Measurements from ENCODE around the gene RSPH4A. TPM values are rescaled to one million over a fixed set of nuclear protein-coding genes. Genes with fewer than 3 reads are reported as not detected.
A peak's percentile ranks its signal among the peaks of the same experiment; 100 is the strongest.

Gene RSPH4A
- 10.2 and 11.0 TPM in 2 replicates for polyA plus RNA-seq
- 9.7 and 10.0 TPM in 2 replicates for polyA minus RNA-seq

DNA sequence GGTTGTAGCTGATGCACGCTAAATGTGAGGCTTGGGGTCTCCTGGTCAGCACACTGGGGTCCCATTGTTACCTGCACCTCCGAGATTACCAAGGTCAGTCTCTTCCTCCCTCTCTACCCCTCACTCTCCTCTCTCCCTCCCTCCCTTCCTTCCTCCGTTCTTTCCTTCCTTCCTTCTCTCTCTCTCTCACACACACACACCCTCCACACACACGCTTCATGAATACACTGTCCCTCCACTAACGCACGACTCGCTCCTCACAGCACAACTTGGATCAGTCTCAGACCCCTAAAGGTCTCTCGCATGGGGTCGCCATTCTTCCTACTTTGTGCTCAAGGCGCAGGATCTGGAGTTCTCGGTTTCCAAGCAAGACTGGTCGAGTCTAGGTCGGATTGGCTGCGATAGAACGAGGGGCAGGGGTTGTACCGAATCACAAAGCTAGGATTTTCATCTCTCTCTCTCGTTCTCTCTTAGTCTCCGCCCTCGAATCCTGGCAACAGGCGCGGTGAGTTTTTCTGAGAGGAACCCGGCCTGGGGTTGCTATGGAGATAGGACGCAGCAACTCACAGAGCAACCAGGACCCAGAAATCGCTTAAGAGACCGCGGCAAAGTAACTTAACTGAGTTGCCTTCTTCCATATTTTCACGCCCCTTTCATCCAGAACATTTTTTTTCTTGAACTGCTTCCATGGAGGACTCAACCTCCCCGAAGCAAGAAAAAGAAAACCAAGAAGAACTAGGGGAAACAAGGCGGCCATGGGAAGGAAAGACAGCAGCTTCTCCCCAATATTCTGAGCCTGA, at the start of gene RSPH4A:
Gene RSPH4A, plus strand, starts transcription at position 543 of the 800 bp plus-strand sequence. Its CDS starts 145 bp downstream, at position 688.
- Histone ChIP-seq H3K27ac (ENCODE audit: low read length) (peak within 1 kb of the TSS; percentile 91), H3K4me3 (ENCODE audit: low read length) (peak within 1 kb of the TSS; percentile 70), H3K9me3 (ENCODE audit: low read length) (no peaks in the 10 kb centered on the region), H3K79me2 (replicated peaks; ENCODE audit: insufficient read depth, low read length) (no peaks in the 10 kb centered on the region), H3K36me3 (ENCODE audit: insufficient read depth, low read length) (no peaks in the 10 kb centered on the region), H3F3A (ENCODE audit: insufficient read depth, low read length, poor library complexity, severe bottlenecking) (no peaks in the 10 kb centered on the region), H3K4me2 (ENCODE audit: low read length) (peak within 1 kb of the TSS; percentile 75), H4K20me1 (ENCODE audit: insufficient read depth) (no peaks in the 10 kb centered on the region), H2AFZ (ENCODE audit: low read depth, low read length) (peak within 1 kb of the TSS; percentile 96), H3K9me2 (ENCODE audit: insufficient read depth, low read length) (no peaks in the 10 kb centered on the region), H3K27me3 (ENCODE audit: insufficient read depth, low read depth, low read length) (no peaks in the 10 kb centered on the region), H3K9ac (ENCODE audit: low read length) (peak within 1 kb of the TSS; percentile 79)
- peak; percentile 95 for TF ChIP-seq POLR2AphosphoS5 (IDR thresholded peaks at IDR 0.05)
- TF ChIP-seq EP300 (conservative IDR thresholded peaks at IDR 0.05; ENCODE audit: poor library complexity, severe bottlenecking): peak; percentile 46
- no peak for TF ChIP-seq EZH2 (IDR thresholded peaks at IDR 0.05; ENCODE audit: borderline replicate concordance, insufficient read depth, low read length, poor library complexity, severe bottlenecking)
- TF ChIP-seq TAF1 (IDR thresholded peaks at IDR 0.05; ENCODE audit: low read depth): peak; percentile 80
- TF ChIP-seq MXI1 (conservative IDR thresholded peaks at IDR 0.05; ENCODE audit: poor library complexity, severe bottlenecking): peak; percentile 87
- TF ChIP-seq, protein P1, sequence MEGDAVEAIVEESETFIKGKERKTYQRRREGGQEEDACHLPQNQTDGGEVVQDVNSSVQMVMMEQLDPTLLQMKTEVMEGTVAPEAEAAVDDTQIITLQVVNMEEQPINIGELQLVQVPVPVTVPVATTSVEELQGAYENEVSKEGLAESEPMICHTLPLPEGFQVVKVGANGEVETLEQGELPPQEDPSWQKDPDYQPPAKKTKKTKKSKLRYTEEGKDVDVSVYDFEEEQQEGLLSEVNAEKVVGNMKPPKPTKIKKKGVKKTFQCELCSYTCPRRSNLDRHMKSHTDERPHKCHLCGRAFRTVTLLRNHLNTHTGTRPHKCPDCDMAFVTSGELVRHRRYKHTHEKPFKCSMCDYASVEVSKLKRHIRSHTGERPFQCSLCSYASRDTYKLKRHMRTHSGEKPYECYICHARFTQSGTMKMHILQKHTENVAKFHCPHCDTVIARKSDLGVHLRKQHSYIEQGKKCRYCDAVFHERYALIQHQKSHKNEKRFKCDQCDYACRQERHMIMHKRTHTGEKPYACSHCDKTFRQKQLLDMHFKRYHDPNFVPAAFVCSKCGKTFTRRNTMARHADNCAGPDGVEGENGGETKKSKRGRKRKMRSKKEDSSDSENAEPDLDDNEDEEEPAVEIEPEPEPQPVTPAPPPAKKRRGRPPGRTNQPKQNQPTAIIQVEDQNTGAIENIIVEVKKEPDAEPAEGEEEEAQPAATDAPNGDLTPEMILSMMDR (IDR thresholded peaks at IDR 0.05; ENCODE audit: poor library complexity, severe bottlenecking): peak; percentile 65
- peak; percentile 58 for TF ChIP-seq SMC3 (conservative IDR thresholded peaks at IDR 0.05; ENCODE audit: poor library complexity)
- TF ChIP-seq, protein P2, sequence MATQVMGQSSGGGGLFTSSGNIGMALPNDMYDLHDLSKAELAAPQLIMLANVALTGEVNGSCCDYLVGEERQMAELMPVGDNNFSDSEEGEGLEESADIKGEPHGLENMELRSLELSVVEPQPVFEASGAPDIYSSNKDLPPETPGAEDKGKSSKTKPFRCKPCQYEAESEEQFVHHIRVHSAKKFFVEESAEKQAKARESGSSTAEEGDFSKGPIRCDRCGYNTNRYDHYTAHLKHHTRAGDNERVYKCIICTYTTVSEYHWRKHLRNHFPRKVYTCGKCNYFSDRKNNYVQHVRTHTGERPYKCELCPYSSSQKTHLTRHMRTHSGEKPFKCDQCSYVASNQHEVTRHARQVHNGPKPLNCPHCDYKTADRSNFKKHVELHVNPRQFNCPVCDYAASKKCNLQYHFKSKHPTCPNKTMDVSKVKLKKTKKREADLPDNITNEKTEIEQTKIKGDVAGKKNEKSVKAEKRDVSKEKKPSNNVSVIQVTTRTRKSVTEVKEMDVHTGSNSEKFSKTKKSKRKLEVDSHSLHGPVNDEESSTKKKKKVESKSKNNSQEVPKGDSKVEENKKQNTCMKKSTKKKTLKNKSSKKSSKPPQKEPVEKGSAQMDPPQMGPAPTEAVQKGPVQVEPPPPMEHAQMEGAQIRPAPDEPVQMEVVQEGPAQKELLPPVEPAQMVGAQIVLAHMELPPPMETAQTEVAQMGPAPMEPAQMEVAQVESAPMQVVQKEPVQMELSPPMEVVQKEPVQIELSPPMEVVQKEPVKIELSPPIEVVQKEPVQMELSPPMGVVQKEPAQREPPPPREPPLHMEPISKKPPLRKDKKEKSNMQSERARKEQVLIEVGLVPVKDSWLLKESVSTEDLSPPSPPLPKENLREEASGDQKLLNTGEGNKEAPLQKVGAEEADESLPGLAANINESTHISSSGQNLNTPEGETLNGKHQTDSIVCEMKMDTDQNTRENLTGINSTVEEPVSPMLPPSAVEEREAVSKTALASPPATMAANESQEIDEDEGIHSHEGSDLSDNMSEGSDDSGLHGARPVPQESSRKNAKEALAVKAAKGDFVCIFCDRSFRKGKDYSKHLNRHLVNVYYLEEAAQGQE (IDR thresholded peaks at IDR 0.05; ENCODE audit: borderline replicate concordance): peak; percentile 69
- peak; percentile 58 for TF ChIP-seq RAD21 (conservative IDR thresholded peaks at IDR 0.05)

- no peak overlapping the region for H3K27ac ChIP-seq (ENCODE audit: low read length)
Measured at GRCh38 chr6:116568111-116568510, 48.2 kb upstream of the RSPH4A start.

More at GRCh38 chr6:116568111-116568510, 48.2 kb upstream of the RSPH4A start:
- Histone ChIP-seq H3K36me3 (ENCODE audit: insufficient read depth, low read length) (no peaks in the 10 kb centered on the region), H3K4me2 (ENCODE audit: low read length) (no peak overlapping the region), H3K79me2 (replicated peaks; ENCODE audit: insufficient read depth, low read length) (peaks cover 17% of the 10 kb centered on the region), H4K20me1 (ENCODE audit: insufficient read depth) (no peaks in the 10 kb centered on the region), H3K27me3 (ENCODE audit: insufficient read depth, low read depth, low read length) (no peaks in the 10 kb centered on the region), H2AFZ (ENCODE audit: low read depth, low read length) (no peak overlapping the region), H3K9ac (ENCODE audit: low read length) (no peak overlapping the region), H3K4me3 (ENCODE audit: low read length) (no peak overlapping the region), H3K9me2 (ENCODE audit: insufficient read depth, low read length) (no peaks in the 10 kb centered on the region), H3F3A (ENCODE audit: insufficient read depth, low read length, poor library complexity, severe bottlenecking) (no peaks in the 10 kb centered on the region), H3K9me3 (ENCODE audit: low read length) (no peaks in the 10 kb centered on the region)
- TF ChIP-seq POLR2AphosphoS5 (IDR thresholded peaks at IDR 0.05) (no peak), MXI1 (conservative IDR thresholded peaks at IDR 0.05; ENCODE audit: poor library complexity, severe bottlenecking) (no peak), TAF1 (IDR thresholded peaks at IDR 0.05; ENCODE audit: low read depth) (no peak), RAD21 (conservative IDR thresholded peaks at IDR 0.05) (no peak), SMC3 (conservative IDR thresholded peaks at IDR 0.05; ENCODE audit: poor library complexity) (no peak)
- TF ChIP-seq, protein P1 (IDR thresholded peaks at IDR 0.05; ENCODE audit: poor library complexity, severe bottlenecking): no peak
